Panc1 (cell line): Measurements from ENCODE around the gene ZFAND3. TPM values are rescaled to one million over a fixed set of nuclear protein-coding genes. Genes with fewer than 3 reads are reported as not detected.
A peak's percentile ranks its signal among the peaks of the same experiment; 100 is the strongest.

ENCODE experiments used
- ATAC-seq: fragments of 200-7000 bp; cut with Tn5 transposase; 2 replicates; pipeline ENCODE4 v1.9.1; 2020; ENCODE audit warnings: mild to moderate bottlenecking, moderate library complexity
- BruUV-seq: library from RNA; stranded (reverse); fragments of 400-500 nt; replicated peaks from 2 replicates; lab custom pipeline; 2021; lab: Mats Ljungman, UMichigan
- CTCF ChIA-PET: fragments of 300-600 bp; sonication (Branson Sonifier 250); formaldehyde crosslinking; loops from one replicate; lab custom pipeline; 2022; ENCODE audit warnings: antibody characterized with exemption; lab: Charles Lee
- POLR2A ChIA-PET: fragments of 300-600 bp; sonication (Branson Sonifier 250); formaldehyde crosslinking; loops from one replicate; lab custom pipeline; 2022; ENCODE audit warnings: antibody characterized with exemption; lab: Charles Lee
- DNase-seq: peaks from one replicate; pipeline ENCODE4 v3.0.0-alpha.2; 2010; ENCODE audit warnings: low read depth, low spot score
- H3K27ac ChIP-seq: 2 replicates; pipeline ENCODE4 v1.5.1; 2011; ENCODE audit warnings: mild to moderate bottlenecking, low read length, inconsistent platforms
- H3K27me3 ChIP-seq: fragments of 200-500 bp; sonication (Bioruptor generic); 2 replicates; pipeline ENCODE4 v1.6.0; 2014; ENCODE audit warnings: low read length, inconsistent platforms; ENCODE audit not compliant: control insufficient read depth, insufficient read depth
- H3K36me3 ChIP-seq: fragments of 200-500 bp; sonication (Bioruptor generic); 2 replicates; pipeline ENCODE4 v1.5.1; 2014; ENCODE audit warnings: inconsistent platforms, mild to moderate bottlenecking, low read length, moderate library complexity; ENCODE audit not compliant: control insufficient read depth, insufficient read depth
- H3K4me1 ChIP-seq: 2 replicates; pipeline ENCODE4 v1.5.1; 2011; ENCODE audit warnings: inconsistent platforms, mild to moderate bottlenecking, low read length, moderate library complexity; ENCODE audit not compliant: control insufficient read depth, insufficient read depth
- H3K4me3 ChIP-seq, 2 experiments: 2 replicates each; pipeline ENCODE4 v1.5.1; 2011 to 2012; ENCODE audit warnings: low read depth in 2 of 2, low read length in 2 of 2, mild to moderate bottlenecking in 2 of 2, inconsistent platforms in 1 of 2, moderate library complexity in 1 of 2
- H3K9me3 ChIP-seq: fragments of 200-500 bp; sonication (Bioruptor generic); 2 replicates; pipeline ENCODE4 v1.5.1; 2014; ENCODE audit warnings: low read depth, mild to moderate bottlenecking, inconsistent platforms, low read length, moderate library complexity; ENCODE audit not compliant: control insufficient read depth, insufficient read depth
- CTCF ChIP-seq: fragments of 450-650 bp; IDR thresholded peaks from 2 replicates; pipeline ENCODE4 v1.5.1; 2017; ENCODE audit warnings: mild to moderate bottlenecking
- POLR2AphosphoS5 ChIP-seq: IDR thresholded peaks from 2 replicates; pipeline ENCODE4 v1.6.1; 2012; ENCODE audit warnings: mild to moderate bottlenecking, low read depth, low read length, moderate library complexity
- REST ChIP-seq, 2 experiments: IDR thresholded peaks; 2 replicates each; pipeline ENCODE4 v1.6.1; 2011 to 2012; ENCODE audit warnings: low read depth in 2 of 2, control low read depth in 1 of 2, low read length in 1 of 2, mild to moderate bottlenecking in 1 of 2, moderate library complexity in 1 of 2; ENCODE audit not compliant: insufficient read depth in 1 of 2
- SIN3A ChIP-seq: IDR thresholded peaks from 2 replicates; pipeline ENCODE4 v1.6.1; 2012; ENCODE audit warnings: low read depth, mild to moderate bottlenecking, low read length, moderate library complexity, borderline replicate concordance; ENCODE audit not compliant: insufficient read depth
- TCF7L2 ChIP-seq: IDR thresholded peaks from 2 replicates; pipeline ENCODE4 v1.6.1; 2011; ENCODE audit warnings: mild to moderate bottlenecking, low read depth, low read length, inconsistent platforms
- in situ Hi-C: cut with HindIII; loops from 2 replicates; pipeline ENCODE4 v1.10.0; 2016; ENCODE audit warnings: low sequenced_read_pairs, low pct_unique_long_range_greater_than_20kb
- intact Hi-C: fragments of 100-400 bp; cut with micrococcal nuclease; formaldehyde crosslinking; loops from one replicate; pipeline ENCODE4 v1.10.0; 2022; ENCODE audit not compliant: unreplicated experiment
- total RNA-seq: library from RNA; stranded (reverse); gene quantifications from one replicate; pipeline ENCODE4 v1.2.1, GENCODE V29; 2021; ENCODE audit not compliant: unreplicated experiment

ZFAND3 gene
- total RNA-seq, 1 experiment from 2014 or later, result 95.9 TPM

- no peak for TF ChIP-seq REST (IDR thresholded peaks at IDR 0.05; ENCODE audit: insufficient read depth in 1 of 2, low read depth in 2 of 2, low read length in 1 of 2)
- TF ChIP-seq POLR2AphosphoS5, result no peak
- TF ChIP-seq CTCF, result no peak
- no peak for TF ChIP-seq TCF7L2
- TF ChIP-seq SIN3A, result no peak
- CTCF ChIA-PET, result interaction anchor here (0.7 kb wide), 1 partner anchor 47 kb away, joined by 3 read pairs; no protein-coding TSS in a partner anchor
- Histone ChIP-seq H3K27ac (no peak overlapping the region), H3K4me3 (no peak overlapping the region), H3K36me3 (no peaks in the 10 kb centered on the region), H3K4me1 (peaks cover 10% of the 10 kb centered on the region), H3K9me3 (no peaks in the 10 kb centered on the region), H3K27me3 (no peaks in the 10 kb centered on the region)
- in situ Hi-C loops (no loop called here), intact Hi-C loops (loop anchor here (10.0 kb wide), 1 partner anchor 461 kb away; no protein-coding TSS in a partner anchor)
- ATAC-seq (no peak), DNase-seq (no peak)
- BruUV-seq, result no TSS peak
- POLR2A ChIA-PET, result no interaction called here
Observed at GRCh38 chr6:38033442-38033982, 214.0 kb downstream of the ZFAND3 start.

GRCh38 chr6:38034274-38034914, 214.9 kb downstream of the ZFAND3 start:
- in situ Hi-C loops (no loop called here), intact Hi-C loops (loop anchor here (10.0 kb wide), 1 partner anchor 460 kb away; no protein-coding TSS in a partner anchor)
- BruUV-seq, result TSS peak; percentile 5
- CTCF ChIA-PET, result interaction anchor here (0.5 to 0.7 kb wide), 2 partner anchors 46 to 259 kb away, joined by 3 to 9 read pairs; no protein-coding TSS in a partner anchor
- no peak overlapping the region for H3K27ac ChIP-seq
- H3K27me3 ChIP-seq, result no peaks in the 10 kb centered on the region
- no peaks in the 10 kb centered on the region for H3K9me3 ChIP-seq
- no peak for DNase-seq
- no peak overlapping the region for H3K4me3 ChIP-seq
- POLR2A ChIA-PET, result no interaction called here
- no peak for TF ChIP-seq POLR2AphosphoS5
- TF ChIP-seq CTCF, result peak; percentile 63; the same call in 1 of the 2 replicates
- H3K36me3 ChIP-seq, result no peaks in the 10 kb centered on the region
- no peak for ATAC-seq
- peaks cover 10% of the 10 kb centered on the region for H3K4me1 ChIP-seq
